ENCODE measurements around the gene CYP4F22.
"Not testable (repeated sequence)": the region's sequence is repeated elsewhere in the genome, so short reads cannot be mapped to it uniquely, and the experiment has no call there.

CYP4F22 gene

GRCh38 chr19:15495151-15495550 is 13.2 kb upstream of the CYP4F22 start:
- FAIRE-seq, result no peak

DNA sequence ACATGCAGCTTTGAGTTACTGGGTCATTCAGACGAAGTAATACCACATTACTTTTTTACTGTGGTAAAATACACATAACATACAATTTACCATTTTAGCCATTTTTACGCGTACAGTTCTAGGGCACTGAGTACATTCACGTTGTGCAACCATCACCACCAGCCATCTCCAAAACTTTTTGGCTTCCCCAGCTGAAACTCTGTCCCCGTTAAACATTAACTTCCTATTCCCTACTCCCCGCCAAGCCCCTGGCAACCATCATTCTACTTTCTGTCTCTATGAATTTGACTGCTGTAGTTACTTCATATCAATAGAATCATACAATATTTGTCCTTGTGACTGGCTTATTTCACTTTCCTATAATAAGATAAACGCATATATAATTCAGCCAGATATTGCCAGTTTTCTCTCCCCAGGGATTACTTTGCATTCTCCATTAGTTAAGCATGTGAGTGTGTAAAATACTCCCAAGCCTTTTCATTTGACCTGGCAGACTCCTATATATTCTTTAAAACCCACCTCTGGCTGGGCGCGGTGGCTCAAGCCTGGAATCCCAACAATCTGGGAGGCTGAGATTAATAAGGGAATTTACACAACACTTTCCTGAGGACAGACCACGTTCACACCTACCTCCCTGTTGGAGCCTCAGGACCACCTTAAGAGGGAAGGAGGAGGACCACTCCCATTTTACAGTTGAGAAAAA is 10.0 kb upstream of the CYP4F22 start:
- FAIRE-seq, result no peak

- no peak for FAIRE-seq
Measured at GRCh38 chr19:15498910-15499309, 9.4 kb upstream of the CYP4F22 start.

DNA sequence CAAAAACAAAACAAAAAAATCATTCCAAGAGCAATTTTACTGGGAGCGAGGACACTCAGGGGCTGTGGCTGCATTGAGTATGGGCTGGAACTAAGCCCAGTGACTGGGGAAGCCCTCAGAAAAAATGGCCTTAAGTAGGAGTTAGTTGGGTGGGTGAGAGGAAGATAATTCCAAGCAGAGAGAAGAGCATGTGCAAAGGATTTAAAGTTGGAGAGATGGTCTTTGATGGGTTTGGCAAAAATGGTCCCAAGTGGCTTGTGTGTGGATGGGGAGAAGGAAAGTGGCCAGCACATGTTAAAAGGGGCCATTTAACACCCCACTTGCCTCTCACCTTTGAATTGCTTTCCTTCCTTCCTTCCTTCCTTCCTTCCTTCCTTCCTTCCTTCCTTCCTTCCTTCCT is 6.7 kb upstream of the CYP4F22 start:
- FAIRE-seq, result no peak

GRCh38 chr19:15502264-15502663 is 6.1 kb upstream of the CYP4F22 start:
- no peak for FAIRE-seq

- FAIRE-seq, result no peak
Measured at GRCh38 chr19:15506074-15506571, 2.2 kb upstream of the CYP4F22 start.

GRCh38 chr19:15507068-15508034 is 974 bp upstream of the CYP4F22 start:
- FAIRE-seq, result no peak

GRCh38 chr19:15511671-15512424 is 3.5 kb downstream of the CYP4F22 start:
- no peak for FAIRE-seq

GRCh38 chr19:15515227-15515625 is 6.9 kb downstream of the CYP4F22 start:
- not testable (repeated sequence) for FAIRE-seq

DNA sequence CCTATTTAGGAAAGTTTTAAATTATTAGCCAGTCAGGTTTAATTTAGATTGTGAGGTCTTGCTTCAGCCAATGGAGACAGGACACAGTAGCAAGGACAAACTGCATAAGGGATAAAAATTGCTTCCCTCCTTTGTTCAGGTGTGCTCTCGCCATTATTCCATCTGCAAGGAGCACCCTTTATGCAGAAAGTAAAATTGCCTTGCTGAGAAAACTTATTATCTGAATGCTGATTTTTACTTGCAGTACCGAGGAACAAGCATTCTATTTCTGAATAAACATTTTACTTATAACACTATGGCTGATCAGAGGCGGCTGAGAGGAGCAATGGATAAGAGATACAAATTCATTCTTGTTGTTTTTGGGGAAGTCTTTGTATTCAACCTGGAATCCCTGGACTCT is 8.0 kb downstream of the CYP4F22 start:
- no peak for FAIRE-seq

DNA sequence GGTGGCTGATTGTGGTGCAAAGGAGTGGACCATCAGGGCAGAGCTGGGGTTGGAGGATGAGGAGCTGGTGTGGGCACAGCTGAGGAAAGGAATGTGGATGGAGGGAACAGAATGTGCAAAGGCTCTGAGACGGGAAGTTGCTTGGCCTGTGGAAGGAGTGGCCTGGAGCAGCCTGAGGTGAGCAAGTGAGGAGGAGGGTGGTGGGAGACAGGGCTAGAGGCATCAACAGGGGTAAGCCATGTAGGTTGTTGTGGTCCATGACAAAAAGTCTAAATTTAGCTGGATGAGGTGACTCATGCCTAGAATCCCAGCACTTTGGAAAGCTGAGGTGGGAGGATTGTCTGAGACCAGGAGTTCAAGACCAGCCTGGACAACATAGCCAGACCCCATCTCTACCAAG is 9.5 kb downstream of the CYP4F22 start:
- FAIRE-seq, result no peak

- FAIRE-seq, result no peak
Measured at GRCh38 chr19:15519433-15519976, 11.2 kb downstream of the CYP4F22 start.

DNA sequence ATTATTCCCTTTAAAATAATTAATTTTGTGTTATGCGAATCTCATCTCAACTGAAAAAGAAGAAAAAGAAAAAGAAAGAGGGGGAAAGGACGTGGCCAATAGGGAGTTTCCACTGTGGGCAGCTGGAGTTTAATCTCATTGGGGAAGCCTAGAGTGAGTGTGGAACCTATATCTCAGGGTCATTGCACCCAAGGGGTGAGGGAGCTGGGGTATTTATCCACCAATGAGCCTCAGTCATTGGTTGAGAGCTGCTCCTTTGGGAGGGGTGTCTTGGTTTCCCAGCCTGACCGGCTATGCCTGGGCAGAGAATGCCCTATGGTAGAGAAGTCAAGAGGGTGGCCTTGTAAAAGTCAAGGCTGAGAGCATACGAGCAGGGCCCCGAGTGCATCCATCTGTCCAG is 16.5 kb downstream of the CYP4F22 start:
- no peak for FAIRE-seq

DNA sequence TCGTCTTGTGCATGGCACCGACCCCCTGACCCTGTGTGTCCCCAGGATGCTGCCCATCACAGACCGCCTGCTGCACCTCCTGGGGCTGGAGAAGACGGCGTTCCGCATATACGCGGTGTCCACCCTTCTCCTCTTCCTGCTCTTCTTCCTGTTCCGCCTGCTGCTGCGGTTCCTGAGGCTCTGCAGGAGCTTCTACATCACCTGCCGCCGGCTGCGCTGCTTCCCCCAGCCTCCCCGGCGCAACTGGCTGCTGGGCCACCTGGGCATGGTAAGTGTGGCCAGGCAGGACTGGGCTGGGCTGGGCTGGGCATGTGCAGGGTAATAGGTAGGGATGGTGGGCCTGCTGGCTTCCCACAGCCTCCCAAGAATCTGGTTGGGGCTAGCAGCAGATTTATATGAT is 17.0 kb downstream of the CYP4F22 start:
- FAIRE-seq, result no peak

DNA sequence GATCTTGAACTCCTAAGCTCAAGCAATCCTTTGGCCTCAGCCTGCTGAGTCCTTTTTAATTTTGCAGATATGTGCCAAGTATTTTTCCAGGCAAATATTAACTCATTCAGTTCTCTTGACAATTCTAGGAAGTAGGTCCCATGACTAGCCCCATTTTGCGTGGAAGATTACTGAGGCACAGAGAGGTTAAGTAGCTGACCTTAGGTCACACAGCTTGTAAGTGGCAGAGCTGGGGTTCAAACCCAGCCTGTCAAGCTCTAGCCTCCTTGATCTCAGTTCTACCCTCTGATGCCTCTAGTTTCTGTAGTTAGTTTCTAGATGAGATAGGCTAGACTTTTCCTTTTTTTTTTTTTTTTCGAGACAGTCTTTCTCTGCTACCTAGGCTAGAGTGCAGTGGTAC is 18.1 kb downstream of the CYP4F22 start:
- no peak for FAIRE-seq

DNA sequence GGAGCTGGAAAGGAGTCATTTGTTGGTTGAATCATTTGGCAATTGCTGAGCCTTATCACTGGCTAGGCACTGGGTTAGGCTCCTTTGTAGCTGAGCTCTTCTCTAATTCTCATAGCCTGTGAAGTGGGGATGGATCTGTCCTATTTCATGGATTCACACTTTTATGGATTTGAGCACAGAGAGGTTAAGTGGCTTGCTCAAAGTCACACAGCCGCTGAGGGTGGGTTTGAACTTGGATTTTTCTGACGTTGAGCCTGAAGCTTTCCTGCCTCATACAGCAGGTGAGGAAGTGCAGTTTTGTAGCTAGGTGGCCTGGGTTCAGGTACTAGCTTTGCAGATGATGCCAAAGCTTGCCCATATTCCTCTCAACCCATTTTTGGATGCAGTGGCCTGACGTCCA is 19.4 kb downstream of the CYP4F22 start:
- no peak for FAIRE-seq

DNA sequence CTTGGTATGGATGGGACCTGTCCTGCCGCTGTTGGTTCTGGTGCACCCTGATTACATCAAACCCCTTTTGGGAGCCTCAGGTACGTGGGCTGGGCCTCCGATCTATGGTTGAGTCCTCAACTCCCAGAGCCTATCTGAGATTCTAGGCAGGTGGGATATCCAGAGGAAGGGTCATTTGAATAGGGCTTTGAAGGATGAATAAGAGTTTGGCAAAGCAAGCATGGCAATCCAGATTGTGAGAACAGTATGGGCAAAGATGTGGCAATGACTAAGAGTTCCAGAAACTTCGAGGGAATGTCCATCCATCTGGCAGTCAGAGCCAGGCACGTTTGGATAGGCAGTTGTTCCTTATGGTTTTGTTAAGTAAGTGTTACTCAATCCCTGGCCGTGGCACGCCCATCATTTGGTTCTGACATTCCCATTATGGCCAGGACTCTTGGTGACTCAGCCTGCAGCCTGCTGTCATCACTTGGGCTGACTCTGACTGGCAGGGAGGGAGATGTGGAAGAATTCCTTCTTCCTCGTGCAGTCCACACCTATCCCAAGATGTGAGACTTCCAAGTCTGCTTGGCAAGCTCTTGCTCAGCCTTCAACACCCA is 21.5 kb downstream of the CYP4F22 start:
- FAIRE-seq, result no peak

- FAIRE-seq, result no peak
Measured at GRCh38 chr19:15532779-15533521, 24.6 kb downstream of the CYP4F22 start.

DNA sequence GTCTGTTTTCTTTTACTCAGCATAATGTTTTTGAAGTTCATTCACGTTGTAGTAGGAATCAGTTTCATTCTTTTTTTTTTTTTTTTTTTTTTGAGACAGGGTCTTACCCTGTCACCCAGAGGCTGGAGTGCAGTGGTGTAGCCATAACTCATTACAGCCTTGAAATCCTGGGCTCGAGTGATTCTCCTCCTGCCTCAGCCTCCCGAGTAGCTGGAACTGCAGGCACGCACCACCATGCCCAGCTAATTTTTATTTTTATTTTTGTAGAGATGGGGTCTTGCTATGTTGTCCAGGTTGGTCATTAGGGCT is 25.2 kb downstream of the CYP4F22 start:
- FAIRE-seq, result not testable (repeated sequence)

GRCh38 chr19:15534957-15535864 is 26.9 kb downstream of the CYP4F22 start:
- FAIRE-seq, result no peak

GRCh38 chr19:15536350-15536749 is 28.0 kb downstream of the CYP4F22 start:
- FAIRE-seq, result no peak
